DMS53 treated with DMSO at 0.1 percent for 48 hours (cell line): Measurements from ENCODE around the gene CABP4.
A peak's percentile ranks its signal among the peaks of the same experiment; 100 is the strongest.
"Not testable (repeated sequence)": the region's sequence is repeated elsewhere in the genome, so short reads cannot be mapped to it uniquely, and the experiment has no call there.

ENCODE experiments used
- DNase-seq: peaks from one replicate; lab custom pipeline; 2025; ENCODE audit not compliant: unreplicated experiment; lab: John Stamatoyannopoulos, UW

The CABP4 gene

DNA sequence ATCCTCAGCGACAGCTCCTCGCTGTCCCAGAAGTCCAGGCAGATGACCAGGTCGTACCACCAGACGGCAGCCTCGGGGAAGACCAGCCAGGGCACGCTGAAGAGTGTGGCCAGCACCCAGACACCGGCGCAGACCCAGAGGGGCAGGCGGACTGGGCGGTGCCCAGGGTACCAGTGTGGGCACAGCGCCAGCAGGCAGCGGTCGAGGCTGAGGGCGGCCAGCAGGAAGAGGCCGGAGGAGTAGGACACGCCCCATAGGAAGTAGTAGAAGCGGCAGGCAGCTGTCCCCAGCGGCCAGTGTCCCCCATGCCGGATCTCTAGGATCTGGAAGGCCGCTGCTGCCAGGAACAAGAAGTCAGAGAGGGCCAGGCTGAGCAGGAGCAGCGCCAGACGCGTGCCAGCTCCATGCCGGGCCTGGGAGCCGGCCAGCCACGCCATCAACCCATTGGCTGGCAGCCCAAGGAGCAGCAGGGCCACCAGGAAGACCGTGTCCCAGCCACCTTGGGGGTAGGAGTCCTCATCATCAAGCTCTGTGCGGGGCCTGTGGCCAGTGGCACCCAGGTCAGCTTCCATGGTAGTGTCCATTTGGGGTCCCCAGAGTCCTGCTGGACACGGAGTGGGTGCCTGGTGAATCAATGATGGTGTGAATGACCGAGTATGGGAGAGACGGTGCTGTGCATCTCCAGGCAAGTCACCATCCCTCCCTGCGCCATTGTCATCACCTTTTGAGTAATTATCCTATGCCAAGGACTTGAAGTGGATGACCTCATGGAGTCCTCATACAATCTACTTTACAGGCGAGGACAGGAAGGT is 2.8 kb upstream of the CABP4 start, which contains the start of gene GPR152:
Gene GPR152 (minus strand): TSS at position 589 of the 812 bp plus-strand sequence. CDS start 5 bp downstream, at position 584.
- DNase-seq = peak; percentile 25

DNA sequence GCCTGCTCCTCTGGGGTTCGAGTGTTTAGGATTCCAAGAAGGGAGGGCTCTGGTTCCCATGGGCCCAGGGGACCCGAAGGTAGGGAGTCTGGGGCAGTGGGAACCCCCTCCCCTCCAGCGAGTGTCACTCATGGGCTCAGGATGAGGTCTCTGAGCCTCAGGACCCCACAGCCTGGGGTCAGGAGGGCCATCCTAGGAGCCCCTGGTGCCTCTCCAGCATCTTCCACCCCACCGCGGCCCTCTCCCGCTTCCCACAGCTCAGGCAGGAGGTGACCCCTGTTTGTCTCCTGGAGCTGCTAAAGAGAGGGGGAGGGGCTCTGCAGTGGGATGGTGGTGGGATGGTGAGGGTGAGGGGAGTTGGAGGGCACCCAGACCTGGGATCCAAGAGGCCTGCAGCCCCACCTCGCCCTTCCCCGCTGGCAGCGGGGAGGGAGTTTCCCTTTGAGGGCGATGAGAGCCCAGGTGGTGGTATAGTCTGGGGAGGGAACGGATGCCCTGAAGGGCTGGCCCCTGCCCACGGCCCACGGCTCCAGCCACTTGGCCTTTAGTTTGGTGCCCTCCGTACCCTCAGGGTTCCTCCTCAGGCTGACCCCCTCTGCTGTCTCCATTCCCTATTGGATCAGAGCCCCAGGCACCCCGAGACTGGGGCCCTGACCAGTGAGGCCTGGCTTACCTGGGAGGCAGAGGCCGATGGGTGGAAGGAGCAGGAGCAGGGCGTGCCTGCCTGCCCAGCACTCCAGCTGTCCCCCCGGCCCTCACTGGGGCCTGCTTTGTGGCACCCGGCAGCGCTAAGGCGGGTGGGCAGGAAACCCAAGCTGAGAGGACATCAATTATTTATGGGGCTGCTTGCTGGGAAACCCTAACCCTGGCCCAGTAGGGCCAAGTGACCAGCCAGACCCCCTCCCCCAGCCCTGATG is 1.1 kb upstream of the CABP4 start:
- no peak for DNase-seq

DNA sequence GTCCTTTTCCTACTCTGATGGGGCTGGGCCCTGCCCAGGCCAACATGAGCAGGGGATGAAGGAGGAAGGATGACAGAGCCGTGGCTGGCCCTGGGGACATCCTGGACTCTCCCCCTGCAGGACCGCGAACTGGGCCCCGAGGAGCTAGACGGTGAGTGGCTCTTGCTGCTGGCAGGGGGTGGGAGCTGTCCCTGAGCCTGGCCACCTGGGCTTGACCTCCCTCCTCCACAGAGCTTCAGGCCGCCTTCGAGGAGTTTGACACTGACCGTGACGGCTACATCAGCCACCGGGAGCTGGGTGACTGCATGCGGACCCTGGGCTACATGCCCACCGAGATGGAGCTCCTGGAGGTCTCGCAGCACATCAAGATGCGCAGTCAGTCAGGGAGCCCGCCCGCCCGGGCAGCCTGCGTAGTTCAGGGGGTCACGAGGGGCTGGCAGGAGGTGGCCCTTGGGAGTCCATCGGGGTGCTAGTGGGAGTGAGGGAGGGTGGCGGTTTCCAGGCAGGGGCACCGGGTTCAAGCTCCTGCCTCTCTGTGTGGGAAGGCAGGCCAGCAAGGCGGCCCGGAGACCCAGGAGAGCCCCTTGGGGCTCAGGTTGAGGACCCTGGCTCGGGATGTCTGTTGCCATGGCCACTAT is 1.0 kb downstream of the CABP4 start:
- DNase-seq = no peak

GRCh38 chr11:67457453-67457852 is 2.3 kb downstream of the CABP4 start:
- DNase-seq = no peak

DNA sequence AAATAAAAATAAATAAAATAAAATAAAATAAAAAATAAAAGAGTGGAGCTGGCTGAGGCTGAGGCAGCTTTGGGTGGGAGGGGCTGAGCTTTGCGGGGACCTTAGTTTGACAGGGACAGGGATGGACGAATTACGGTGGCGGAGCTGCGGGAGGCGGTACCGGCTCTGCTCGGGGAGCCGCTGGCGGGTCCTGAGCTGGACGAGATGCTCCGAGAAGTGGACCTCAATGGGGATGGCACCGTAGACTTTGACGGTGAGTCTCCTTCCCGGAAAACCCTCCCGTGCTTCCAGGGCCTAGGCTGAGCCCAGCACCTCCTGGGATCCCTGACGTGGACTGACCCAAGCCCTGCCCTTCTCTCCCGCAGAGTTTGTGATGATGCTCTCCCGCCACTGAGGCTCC is 3.1 kb downstream of the CABP4 start:
- no peak for DNase-seq

GRCh38 chr11:67463186-67463585 is 8.0 kb downstream of the CABP4 start:
- no peak for DNase-seq

- DNase-seq = peak; percentile 78
These were observed 8.7 kb downstream of the CABP4 start for GRCh38 chr11:67463680-67464410.

DNA sequence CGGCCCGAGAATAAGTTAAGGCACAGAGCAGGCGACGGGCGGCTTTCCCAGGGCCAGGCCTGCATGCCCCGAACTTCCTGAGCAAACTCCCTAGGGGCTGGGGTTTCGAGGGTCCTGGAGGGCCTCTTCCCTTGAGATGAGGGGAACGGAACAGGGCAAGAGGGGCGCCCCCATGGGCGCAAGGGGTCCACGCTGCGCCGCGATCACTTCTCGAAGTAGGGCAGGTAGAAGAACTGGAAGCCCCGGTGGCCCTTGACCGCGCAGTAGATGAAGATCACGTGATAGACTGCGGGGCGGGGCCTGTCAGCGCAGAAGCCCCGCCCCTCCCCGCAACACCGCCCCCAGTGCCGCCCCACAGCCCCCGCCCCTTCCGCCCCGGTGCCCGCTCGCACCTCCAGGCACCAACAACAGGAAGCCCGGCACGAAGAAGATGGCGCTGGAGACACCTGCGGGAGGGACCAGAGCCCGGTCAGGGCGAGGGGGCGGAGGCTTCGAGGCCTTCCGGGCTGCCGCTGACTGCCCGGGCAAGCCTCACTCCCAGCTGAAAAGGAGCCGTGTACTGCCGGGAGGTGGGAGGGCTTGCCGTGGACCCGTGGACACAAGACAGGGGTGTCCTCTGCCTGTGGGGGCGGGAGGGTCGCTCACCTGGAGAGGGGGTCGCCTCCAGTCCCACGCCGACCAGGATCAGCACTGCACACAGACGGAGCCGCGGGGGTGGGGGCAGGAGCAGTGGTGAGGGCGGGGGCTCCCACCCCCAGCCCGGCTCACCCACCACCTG is 9.4 kb downstream of the CABP4 start:
- DNase-seq = peak; percentile 86

DNA sequence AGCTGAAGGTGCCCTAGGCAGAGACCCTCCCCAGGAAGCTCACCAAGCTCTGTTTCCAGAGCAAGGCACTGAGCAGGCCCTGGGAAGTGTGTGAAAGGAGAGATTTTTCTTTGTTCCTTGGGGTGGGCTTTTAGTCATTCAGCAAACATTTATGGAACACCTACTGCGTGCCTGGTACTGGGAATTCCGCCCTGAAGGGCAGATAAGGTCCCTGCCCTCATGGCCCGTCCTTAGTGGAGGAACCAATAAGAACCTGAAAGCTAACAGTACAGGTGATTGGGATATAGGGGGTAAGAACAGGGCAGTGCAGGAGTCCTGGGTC is 10.0 kb downstream of the CABP4 start:
- no peak for DNase-seq

GRCh38 chr11:67465530-67465929 is 10.4 kb downstream of the CABP4 start:
- DNase-seq = not testable (repeated sequence)

- no peak for DNase-seq
These were observed 11.2 kb downstream of the CABP4 start for GRCh38 chr11:67466367-67466766.

- DNase-seq = no peak
These were observed 12.0 kb downstream of the CABP4 start for GRCh38 chr11:67466962-67467771.

DNA sequence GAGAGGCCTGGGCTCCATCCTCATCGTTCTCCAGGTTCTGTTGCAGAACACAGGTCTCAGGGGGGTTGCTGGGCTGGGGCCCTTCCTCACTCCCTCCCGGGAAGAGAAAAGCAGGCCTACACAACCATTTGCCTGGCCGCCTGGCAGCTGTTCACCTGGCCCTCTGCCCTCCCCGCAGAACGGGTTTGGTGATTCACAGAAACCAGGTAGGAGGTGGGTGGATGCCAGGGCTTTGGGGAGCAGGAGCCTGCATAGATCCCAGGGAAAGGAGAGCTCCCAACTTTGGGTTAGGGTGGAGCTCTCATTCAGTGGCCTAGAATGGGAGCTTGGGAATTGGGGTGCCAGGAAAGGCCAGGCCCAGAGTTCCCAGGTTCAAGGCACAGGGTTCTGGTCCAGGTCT is 12.9 kb downstream of the CABP4 start:
- peak; percentile 28 for DNase-seq

GRCh38 chr11:67468456-67468758 is 13.3 kb downstream of the CABP4 start:
- DNase-seq = no peak

DNA sequence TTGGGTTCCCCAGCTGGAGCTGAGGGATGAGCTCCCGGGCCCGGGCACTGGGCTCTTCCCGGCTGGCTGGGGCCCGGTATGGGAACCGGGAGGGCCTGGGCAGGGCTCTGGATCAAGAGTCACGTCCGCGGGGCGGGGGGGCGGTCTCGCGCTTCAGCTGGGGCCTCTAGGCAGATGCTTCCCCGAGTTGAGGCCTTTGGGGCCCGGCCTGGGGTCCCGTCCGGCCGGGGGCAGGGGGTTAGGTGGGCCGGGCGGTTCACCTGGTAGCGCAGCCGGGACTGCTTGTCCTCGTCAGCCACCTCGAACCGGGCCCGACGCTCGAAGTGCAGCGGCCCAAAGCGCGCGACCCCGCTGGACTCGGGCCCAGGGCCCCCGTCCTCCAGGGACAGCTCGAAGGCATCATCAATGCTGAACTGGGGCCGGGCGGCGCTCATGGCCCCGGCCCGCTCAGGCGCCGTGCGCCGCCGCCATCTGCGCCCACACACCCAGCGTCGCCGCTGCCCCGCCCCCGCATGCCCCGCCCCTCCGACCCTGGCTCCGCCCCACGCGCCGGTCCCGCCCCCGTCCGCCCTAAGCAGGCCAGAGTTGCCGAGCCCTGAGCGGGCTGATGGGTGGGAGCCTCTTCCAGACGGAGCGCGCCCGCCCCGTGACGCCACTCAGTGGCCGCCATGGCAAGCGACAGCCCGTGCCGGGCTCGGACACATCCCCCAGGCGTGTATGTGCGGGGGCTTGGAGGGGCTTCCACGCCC is 13.8 kb downstream of the CABP4 start, which contains the start of gene TMEM134:
Gene TMEM134 (minus strand): TSS at position 493 of the 749 bp plus-strand sequence. CDS start 59 bp downstream, at position 434.
- peak; percentile 82 for DNase-seq

DNA sequence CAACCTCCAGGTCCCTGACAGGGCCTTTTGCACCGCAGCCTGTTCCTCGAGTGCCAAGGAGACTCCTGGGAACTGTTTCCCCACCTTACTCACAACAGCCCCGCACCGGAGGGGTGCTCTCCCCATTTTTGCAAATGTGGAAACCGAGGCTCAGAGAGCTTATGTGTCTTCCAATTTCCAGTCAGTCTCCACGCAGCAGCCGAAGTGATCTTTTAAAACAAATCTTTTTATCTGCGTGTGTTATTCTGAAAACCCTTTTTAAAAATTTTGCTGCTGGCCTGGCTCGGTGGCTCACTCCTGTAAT is 14.3 kb downstream of the CABP4 start:
- DNase-seq = no peak

- DNase-seq = no peak
These were observed 15.3 kb downstream of the CABP4 start for GRCh38 chr11:67470337-67471002.

- no peak for DNase-seq
These were observed 17.7 kb downstream of the CABP4 start for GRCh38 chr11:67472882-67473281.
